Measurements from ENCODE around the gene MACROD1. TPM values are rescaled to one million over a fixed set of nuclear protein-coding genes. Genes with fewer than 3 reads are reported as not detected.

Gene MACROD1
- polyA plus RNA-seq, 1 experiment: 8.1 TPM

DNA sequence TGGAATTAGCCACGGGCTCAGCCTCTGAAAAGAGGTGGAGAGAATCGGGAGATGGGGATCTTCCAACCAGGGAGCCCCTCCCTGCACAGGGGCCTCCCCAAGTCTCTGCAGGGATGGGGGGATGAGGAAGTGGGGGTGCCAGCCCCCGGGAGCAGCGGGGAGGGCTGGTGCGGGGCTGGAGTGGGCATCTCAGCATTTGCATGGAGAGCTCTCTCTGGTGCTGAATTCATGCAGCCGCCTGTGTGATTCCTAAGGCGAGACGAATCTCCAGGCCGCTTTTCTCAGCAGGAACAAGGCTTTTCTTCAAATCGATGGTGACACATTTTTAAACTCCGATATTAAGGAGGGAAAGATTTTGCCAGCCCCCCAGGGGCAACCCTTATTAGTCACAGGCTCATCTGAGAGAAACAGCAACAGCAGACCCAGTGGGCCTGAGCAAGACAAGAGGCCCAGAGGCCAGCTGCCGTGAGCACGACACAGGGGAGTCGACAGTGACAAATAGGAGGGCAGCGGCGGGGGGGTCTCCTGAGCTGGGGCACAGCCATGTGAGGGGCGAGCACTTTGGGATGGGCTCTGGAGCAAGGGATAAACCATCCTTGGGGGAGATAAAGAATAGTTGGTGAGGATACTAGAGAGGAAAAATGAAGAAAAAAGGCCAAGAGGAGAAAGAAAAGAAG, 29.0 kb downstream of the MACROD1 start:
- TF ChIP-seq CTCF (IDR thresholded peaks at IDR 0.05; ENCODE audit: low read depth, low read length): no peak
- Histone ChIP-seq H3K27me3 (ENCODE audit: control insufficient read depth, insufficient read depth, low read length) (peaks cover 14% of the 10 kb centered on the region), H3K9me3 (ENCODE audit: control insufficient read depth, insufficient read depth, low read length) (no peaks in the 10 kb centered on the region; the same call in 1 of the 2 replicates), H3K27ac (ENCODE audit: low read depth, low read length) (no peak overlapping the region), H3K4me3 (ENCODE audit: low read depth, low read length) (no peak overlapping the region)
- ChIA-PET CTCF (no interaction called here), POLR2A (no interaction called here)
- DNase-seq (ENCODE audit: low read depth, low spot score): no peak

DNA sequence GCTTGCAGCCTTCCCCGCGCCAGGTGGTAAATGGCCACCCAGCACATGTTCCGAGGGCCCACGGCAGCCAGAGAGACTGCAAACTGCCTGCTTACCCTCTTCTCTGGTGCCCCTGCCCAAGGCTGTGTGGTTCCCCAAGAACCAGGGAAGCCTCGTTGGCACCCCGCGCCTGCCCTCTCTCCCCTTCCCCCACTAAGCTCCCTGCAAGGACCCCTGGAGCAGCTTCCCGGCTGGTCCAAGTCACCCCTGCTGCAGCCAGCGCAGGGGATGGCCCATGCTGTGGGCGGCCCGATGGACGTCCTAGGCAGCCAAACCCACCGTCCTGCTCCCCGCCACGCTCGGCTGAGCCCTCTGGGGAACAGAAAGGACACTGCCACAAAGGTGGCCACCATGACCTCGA, 30.2 kb downstream of the MACROD1 start:
- no peak for DNase-seq (ENCODE audit: low read depth, low spot score)
- TF ChIP-seq CTCF (IDR thresholded peaks at IDR 0.05; ENCODE audit: low read depth, low read length): no peak
- POLR2A ChIA-PET: no interaction called here
- Histone ChIP-seq H3K27ac (ENCODE audit: low read depth, low read length) (no peak overlapping the region), H3K27me3 (ENCODE audit: control insufficient read depth, insufficient read depth, low read length) (peaks cover 15% of the 10 kb centered on the region), H3K4me3 (ENCODE audit: low read depth, low read length) (no peak overlapping the region), H3K9me3 (ENCODE audit: control insufficient read depth, insufficient read depth, low read length) (no peaks in the 10 kb centered on the region; the same call in 1 of the 2 replicates)
- CTCF ChIA-PET: no interaction called here

- no peak for DNase-seq (ENCODE audit: low read depth, low spot score)
- POLR2A ChIA-PET: no interaction called here
- no peak overlapping the region for H3K4me3 ChIP-seq (ENCODE audit: low read depth, low read length)
- TF ChIP-seq CTCF (IDR thresholded peaks at IDR 0.05; ENCODE audit: low read depth, low read length): no peak
- no peaks in the 10 kb centered on the region; the same call in 1 of the 2 replicates for H3K9me3 ChIP-seq (ENCODE audit: control insufficient read depth, insufficient read depth, low read length)
- no peak overlapping the region for H3K27ac ChIP-seq (ENCODE audit: low read depth, low read length)
- CTCF ChIA-PET: no interaction called here
- peaks cover 19% of the 10 kb centered on the region for H3K27me3 ChIP-seq (ENCODE audit: control insufficient read depth, insufficient read depth, low read length)
Measured at GRCh38 chr11:64134963-64135362, 30.9 kb downstream of the MACROD1 start.

GRCh38 chr11:64132982-64133705, 32.8 kb downstream of the MACROD1 start:
- ChIA-PET CTCF (no interaction called here), POLR2A (interaction anchor here (0.6 kb wide), 1 partner anchor 10 kb away, joined by 3 read pairs; no protein-coding TSS in a partner anchor)
- H3K9me3 ChIP-seq (ENCODE audit: control insufficient read depth, insufficient read depth, low read length): no peaks in the 10 kb centered on the region; the same call in 1 of the 2 replicates
- H3K27ac ChIP-seq (ENCODE audit: low read depth, low read length): no peak overlapping the region
- peaks cover 24% of the 10 kb centered on the region for H3K27me3 ChIP-seq (ENCODE audit: control insufficient read depth, insufficient read depth, low read length)
- no peak for DNase-seq (ENCODE audit: low read depth, low spot score)
- H3K4me3 ChIP-seq (ENCODE audit: low read depth, low read length): no peak overlapping the region
- no peak for TF ChIP-seq CTCF (IDR thresholded peaks at IDR 0.05; ENCODE audit: low read depth, low read length)

DNA sequence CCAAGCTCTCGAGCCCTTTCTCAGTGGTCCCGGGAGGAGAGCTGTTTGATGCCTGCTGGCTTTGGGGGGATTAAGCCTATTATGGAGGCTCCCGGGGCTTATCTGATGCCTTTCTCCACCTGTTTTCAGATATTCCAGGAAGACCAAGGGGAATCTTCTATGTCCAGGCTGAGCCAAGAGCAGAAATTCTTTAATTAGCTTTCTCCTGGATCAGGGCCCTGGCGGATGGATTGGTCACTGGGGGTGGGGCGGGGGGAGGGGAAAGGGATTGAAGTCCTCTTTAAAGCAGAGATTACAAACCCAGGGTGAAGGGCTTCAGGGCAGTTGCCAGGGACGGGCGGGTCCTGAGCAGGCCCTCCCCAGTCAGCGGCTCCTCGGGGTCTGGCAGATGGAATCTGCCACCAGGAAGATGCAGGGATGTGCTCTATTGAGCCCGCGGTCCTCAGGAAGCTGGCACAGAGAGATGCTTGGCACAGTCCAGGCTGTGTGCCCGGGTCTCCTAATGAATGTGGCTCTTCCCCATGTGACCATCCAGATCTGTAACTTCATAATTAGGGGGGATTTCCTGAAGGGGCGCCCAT, 33.6 kb downstream of the MACROD1 start:
- POLR2A ChIA-PET: interaction anchor here (0.7 kb wide), 1 partner anchor 11 kb away, joined by 9 read pairs; no protein-coding TSS in a partner anchor
- no peak for DNase-seq (ENCODE audit: low read depth, low spot score)
- CTCF ChIA-PET: interaction anchor here (1.4 kb wide), 1 partner anchor 17 kb away, joined by 4 read pairs; no protein-coding TSS in a partner anchor

More for the DNA sequence above, 33.6 kb downstream of the MACROD1 start:
- H3K9me3 ChIP-seq (ENCODE audit: control insufficient read depth, insufficient read depth, low read length): no peaks in the 10 kb centered on the region; the same call in 1 of the 2 replicates
- no peak for TF ChIP-seq CTCF (IDR thresholded peaks at IDR 0.05; ENCODE audit: low read depth, low read length)
- H3K27ac ChIP-seq (ENCODE audit: low read depth, low read length): no peak overlapping the region
- H3K4me3 ChIP-seq (ENCODE audit: low read depth, low read length): no peak overlapping the region
- H3K27me3 ChIP-seq (ENCODE audit: control insufficient read depth, insufficient read depth, low read length): peaks cover 26% of the 10 kb centered on the region

Measured in AG04450 (cell line).